Activated CD4-positive, alpha-beta T cell treated with anti-CD3 and anti-CD28 coated beads, Interleukin-2, amount 10 ng/mL, durations not matched to agents 24 days and 14 days (primary cell): ENCODE measurements around the gene TMSB4X. TPM values are rescaled to one million over a fixed set of nuclear protein-coding genes. Genes with fewer than 3 reads are reported as not detected.
A peak's percentile ranks its signal among the peaks of the same experiment; 100 is the strongest.

Source experiments
- DNase-seq: peaks from one replicate; pipeline ENCODE4 v3.0.0; 2022
- H3K27ac Mint-ChIP-seq: one replicate; pipeline ENCODE4 v1.8.0; 2022; ENCODE audit warnings: mild to moderate bottlenecking, mixed read lengths
- H3K27me3 Mint-ChIP-seq: one replicate; pipeline ENCODE4 v1.8.0; 2022; ENCODE audit warnings: mixed read lengths
- H3K36me3 Mint-ChIP-seq: one replicate; pipeline ENCODE4 v1.8.0; 2022; ENCODE audit warnings: low read depth, mild to moderate bottlenecking, mixed read lengths
- H3K4me1 Mint-ChIP-seq: one replicate; pipeline ENCODE4 v1.8.0; 2021; ENCODE audit warnings: mixed read lengths
- H3K4me3 Mint-ChIP-seq: one replicate; pipeline ENCODE4 v1.8.0; 2022; ENCODE audit warnings: mild to moderate bottlenecking, moderate library complexity, mixed read lengths
- H3K9me3 Mint-ChIP-seq: one replicate; pipeline ENCODE4 v1.8.0; 2021; ENCODE audit warnings: mixed read lengths
- intact Hi-C: fragments of 100-400 bp; cut with micrococcal nuclease; formaldehyde crosslinking; loops from one replicate; pipeline ENCODE4 v1.15.1; 2023
- total RNA-seq: library from RNA; stranded (reverse); gene quantifications from 2 replicates; pipeline ENCODE4 v1.2.3, GENCODE V29; 2022

The TMSB4X gene
- total RNA-seq, 1 donor from 2014 or later = 5,263 TPM

- intact Hi-C loops = loop anchor here (5.0 kb wide), 1 partner anchor 34 kb away; no protein-coding TSS in a partner anchor
- H3K27me3 Mint-ChIP-seq = no peaks in the 10 kb centered on the region
- H3K27ac Mint-ChIP-seq = peak overlapping the region; percentile 94
- peaks cover 58% of the 10 kb centered on the region for H3K4me1 Mint-ChIP-seq
- peaks cover 8% of the 10 kb centered on the region for H3K36me3 Mint-ChIP-seq
- no peak for DNase-seq
- H3K4me3 Mint-ChIP-seq = peak overlapping the region; percentile 60
- H3K9me3 Mint-ChIP-seq = no peaks in the 10 kb centered on the region
Measured at GRCh38 chrX:12986164-12986779, 11.4 kb downstream of the TMSB4X start.

GRCh38 chrX:12986886-12987285, 12.0 kb downstream of the TMSB4X start:
- intact Hi-C loops = loop anchor here (5.0 kb wide), 1 partner anchor 35 kb away; no protein-coding TSS in a partner anchor
- H3K27ac Mint-ChIP-seq = peak overlapping the region; percentile 94
- H3K27me3 Mint-ChIP-seq = no peaks in the 10 kb centered on the region
- peak overlapping the region; percentile 60 for H3K4me3 Mint-ChIP-seq
- no peak for DNase-seq
- peaks cover 8% of the 10 kb centered on the region for H3K36me3 Mint-ChIP-seq
- H3K9me3 Mint-ChIP-seq = no peaks in the 10 kb centered on the region
- H3K4me1 Mint-ChIP-seq = peaks cover 58% of the 10 kb centered on the region

GRCh38 chrX:12987340-12987739, 12.4 kb downstream of the TMSB4X start:
- peaks cover 56% of the 10 kb centered on the region for H3K4me1 Mint-ChIP-seq
- intact Hi-C loops = loop anchor here (5.0 kb wide), 1 partner anchor 35 kb away; no protein-coding TSS in a partner anchor
- H3K27me3 Mint-ChIP-seq = no peaks in the 10 kb centered on the region
- DNase-seq = no peak
- H3K4me3 Mint-ChIP-seq = no peak overlapping the region
- H3K36me3 Mint-ChIP-seq = peaks cover 8% of the 10 kb centered on the region
- H3K9me3 Mint-ChIP-seq = no peaks in the 10 kb centered on the region
- peak overlapping the region; percentile 94 for H3K27ac Mint-ChIP-seq

- Mint-ChIP-seq H3K27ac (no peak overlapping the region), H3K4me3 (no peak overlapping the region)
- intact Hi-C loops = loop anchor here (5.0 kb wide), 1 partner anchor 36 kb away; no protein-coding TSS in a partner anchor
Measured at GRCh38 chrX:12987900-12988594, 13.1 kb downstream of the TMSB4X start.

GRCh38 chrX:12988797-12989196, 13.9 kb downstream of the TMSB4X start:
- DNase-seq = no peak
- intact Hi-C loops = loop anchor here (5.0 kb wide), 1 partner anchor 36 kb away; no protein-coding TSS in a partner anchor
- no peaks in the 10 kb centered on the region for H3K9me3 Mint-ChIP-seq
- H3K4me3 Mint-ChIP-seq = no peak overlapping the region
- H3K4me1 Mint-ChIP-seq = peaks cover 42% of the 10 kb centered on the region
- no peaks in the 10 kb centered on the region for H3K27me3 Mint-ChIP-seq
- H3K27ac Mint-ChIP-seq = no peak overlapping the region
- peaks cover 9% of the 10 kb centered on the region for H3K36me3 Mint-ChIP-seq

More at GRCh38 chrX:12987900-12988594, 13.1 kb downstream of the TMSB4X start:
- no peaks in the 10 kb centered on the region for H3K27me3 Mint-ChIP-seq
- H3K36me3 Mint-ChIP-seq = peaks cover 8% of the 10 kb centered on the region
- no peaks in the 10 kb centered on the region for H3K9me3 Mint-ChIP-seq
- peaks cover 50% of the 10 kb centered on the region for H3K4me1 Mint-ChIP-seq
- no peak for DNase-seq

- H3K27me3 Mint-ChIP-seq = no peaks in the 10 kb centered on the region
- intact Hi-C loops = loop anchor here (5.0 kb wide), 1 partner anchor 37 kb away; no protein-coding TSS in a partner anchor
- no peak overlapping the region for H3K27ac Mint-ChIP-seq
- peaks cover 37% of the 10 kb centered on the region for H3K4me1 Mint-ChIP-seq
- DNase-seq = no peak
- peaks cover 10% of the 10 kb centered on the region for H3K36me3 Mint-ChIP-seq
- no peak overlapping the region for H3K4me3 Mint-ChIP-seq
- H3K9me3 Mint-ChIP-seq = no peaks in the 10 kb centered on the region
Measured at GRCh38 chrX:12989461-12989860, 14.6 kb downstream of the TMSB4X start.

GRCh38 chrX:12991575-12991974, 16.7 kb downstream of the TMSB4X start:
- Mint-ChIP-seq H3K36me3 (peaks cover 6% of the 10 kb centered on the region), H3K9me3 (no peaks in the 10 kb centered on the region), H3K27me3 (no peaks in the 10 kb centered on the region), H3K27ac (no peak overlapping the region), H3K4me1 (peaks cover 29% of the 10 kb centered on the region), H3K4me3 (no peak overlapping the region)
- intact Hi-C loops = no loop called here
- DNase-seq = no peak

GRCh38 chrX:12992544-12993118, 17.7 kb downstream of the TMSB4X start:
- peaks cover 29% of the 10 kb centered on the region for H3K4me1 Mint-ChIP-seq
- no peaks in the 10 kb centered on the region for H3K9me3 Mint-ChIP-seq
- intact Hi-C loops = no loop called here
- peak overlapping the region; percentile 56 for H3K27ac Mint-ChIP-seq
- peaks cover 2% of the 10 kb centered on the region for H3K36me3 Mint-ChIP-seq
- no peaks in the 10 kb centered on the region for H3K27me3 Mint-ChIP-seq
- DNase-seq = no peak
- H3K4me3 Mint-ChIP-seq = no peak overlapping the region

GRCh38 chrX:12993826-12994225, 18.9 kb downstream of the TMSB4X start:
- Mint-ChIP-seq H3K27ac (no peak overlapping the region), H3K27me3 (no peaks in the 10 kb centered on the region), H3K4me1 (peaks cover 35% of the 10 kb centered on the region), H3K4me3 (no peak overlapping the region), H3K9me3 (no peaks in the 10 kb centered on the region), H3K36me3 (peaks cover 2% of the 10 kb centered on the region)
- no peak for DNase-seq
- intact Hi-C loops = no loop called here

GRCh38 chrX:12994321-12994720, 19.4 kb downstream of the TMSB4X start:
- Mint-ChIP-seq H3K9me3 (no peaks in the 10 kb centered on the region), H3K4me1 (peaks cover 35% of the 10 kb centered on the region), H3K36me3 (peaks cover 2% of the 10 kb centered on the region), H3K27me3 (no peaks in the 10 kb centered on the region), H3K4me3 (no peak overlapping the region), H3K27ac (no peak overlapping the region)
- intact Hi-C loops = no loop called here
- DNase-seq = no peak

GRCh38 chrX:12996934-12997435, 22.1 kb downstream of the TMSB4X start:
- Mint-ChIP-seq H3K4me3 (no peak overlapping the region), H3K4me1 (peaks cover 43% of the 10 kb centered on the region), H3K27ac (peak overlapping the region; percentile 85), H3K9me3 (no peaks in the 10 kb centered on the region), H3K36me3 (peaks cover 2% of the 10 kb centered on the region), H3K27me3 (no peaks in the 10 kb centered on the region)
- no peak for DNase-seq
- intact Hi-C loops = no loop called here

- H3K27ac Mint-ChIP-seq = peak overlapping the region; percentile 88
- DNase-seq = no peak
- H3K4me1 Mint-ChIP-seq = peaks cover 47% of the 10 kb centered on the region
- H3K9me3 Mint-ChIP-seq = no peaks in the 10 kb centered on the region
- H3K27me3 Mint-ChIP-seq = no peaks in the 10 kb centered on the region
- intact Hi-C loops = loop anchor here (1.0 to 2.0 kb wide), 4 partner anchors 13 to 89 kb away; no protein-coding TSS in a partner anchor
- peak overlapping the region; percentile 71 for H3K4me3 Mint-ChIP-seq
- H3K36me3 Mint-ChIP-seq = peaks cover 2% of the 10 kb centered on the region
Measured at GRCh38 chrX:12997906-12998687, 23.2 kb downstream of the TMSB4X start.

- Mint-ChIP-seq H3K4me1 (peaks cover 47% of the 10 kb centered on the region), H3K4me3 (peak overlapping the region; percentile 75), H3K36me3 (no peaks in the 10 kb centered on the region), H3K27me3 (no peaks in the 10 kb centered on the region), H3K9me3 (no peaks in the 10 kb centered on the region), H3K27ac (peak overlapping the region; percentile 95)
- intact Hi-C loops = loop anchor here (1.0 to 2.0 kb wide), 5 partner anchors 13 to 87 kb away; partner anchors contain the start of gene TMSB4X
- DNase-seq = peak; percentile 85
Measured at GRCh38 chrX:12999422-12999821, 24.5 kb downstream of the TMSB4X start.
